WTC11 (cell line): Measurements from ENCODE around the gene ANO10.

Source experiments
- ESRRA ChIP-seq: sonication (generic); formaldehyde crosslinking; IDR thresholded peaks from 2 replicates; pipeline ENCODE4 v1.8.1; 2022; ENCODE audit warnings: mild to moderate bottlenecking, missing genetic modification reagents, borderline replicate concordance
- IRF2 ChIP-seq: sonication (generic); formaldehyde crosslinking; IDR thresholded peaks from 2 replicates; pipeline ENCODE4 v1.8.0; 2022; ENCODE audit warnings: low read depth, missing genetic modification reagents, borderline replicate concordance
- NR2C2 ChIP-seq: sonication (generic); formaldehyde crosslinking; IDR thresholded peaks from 2 replicates; pipeline ENCODE4 v1.8.0; 2022; ENCODE audit warnings: mild to moderate bottlenecking, missing genetic modification reagents
- NR3C1 ChIP-seq: sonication (generic); formaldehyde crosslinking; conservative IDR thresholded peaks from 2 replicates; pipeline ENCODE4 v1.8.1; 2023; ENCODE audit warnings: low read depth, mild to moderate bottlenecking, missing genetic modification reagents
- SMAD3 ChIP-seq: sonication (generic); formaldehyde crosslinking; IDR thresholded peaks from 2 replicates; pipeline ENCODE4 v1.8.0; 2022; ENCODE audit warnings: missing genetic modification reagents, mild to moderate bottlenecking, borderline replicate concordance
- TF ChIP-seq, protein P1 (sequence below): fragments of 250-450 bp; sonication (Bioruptor Pico); IDR thresholded peaks from 2 replicates; pipeline ENCODE4 v2.1.2; 2022; ENCODE audit warnings: mild to moderate bottlenecking, moderate library complexity
- TF ChIP-seq, protein P2 (sequence below): fragments of 200-600 bp; IDR thresholded peaks from 2 replicates; pipeline ENCODE4 v1.8.0; 2022; ENCODE audit warnings: antibody characterized with exemption
- TF ChIP-seq, protein P3 (sequence below): sonication (generic); formaldehyde crosslinking; IDR thresholded peaks from 2 replicates; pipeline ENCODE4 v1.8.1; 2023; ENCODE audit warnings: mild to moderate bottlenecking, missing genetic modification reagents

DNA sequence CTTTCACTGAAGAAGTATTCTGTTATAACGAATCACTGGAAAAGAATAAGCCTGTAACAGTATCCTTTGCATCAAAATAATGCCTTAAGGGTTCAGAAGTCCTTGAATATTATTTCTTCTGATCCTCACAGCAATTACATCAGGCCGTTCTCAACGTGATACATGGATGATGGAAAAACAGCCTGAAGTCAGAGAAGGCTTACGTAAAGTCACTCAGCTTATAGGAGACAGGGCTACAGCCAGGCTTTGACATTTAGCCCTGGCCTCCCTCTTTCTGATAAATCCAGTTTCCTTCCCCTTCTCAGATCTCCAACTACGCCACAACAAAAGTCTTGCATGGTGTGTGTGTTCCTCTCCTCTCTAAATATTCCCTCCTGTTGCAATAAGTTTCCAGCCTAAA, 131.9 kb downstream of the ANO10 start:
- TF ChIP-seq, protein P1, sequence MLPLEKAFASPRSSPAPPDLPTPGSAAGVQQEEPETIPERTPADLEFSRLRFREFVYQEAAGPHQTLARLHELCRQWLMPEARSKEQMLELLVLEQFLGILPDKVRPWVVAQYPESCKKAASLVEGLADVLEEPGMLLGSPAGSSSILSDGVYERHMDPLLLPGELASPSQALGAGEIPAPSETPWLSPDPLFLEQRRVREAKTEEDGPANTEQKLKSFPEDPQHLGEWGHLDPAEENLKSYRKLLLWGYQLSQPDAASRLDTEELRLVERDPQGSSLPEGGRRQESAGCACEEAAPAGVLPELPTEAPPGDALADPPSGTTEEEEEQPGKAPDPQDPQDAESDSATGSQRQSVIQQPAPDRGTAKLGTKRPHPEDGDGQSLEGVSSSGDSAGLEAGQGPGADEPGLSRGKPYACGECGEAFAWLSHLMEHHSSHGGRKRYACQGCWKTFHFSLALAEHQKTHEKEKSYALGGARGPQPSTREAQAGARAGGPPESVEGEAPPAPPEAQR (CRISPR knock-in tag), result no peak
- TF ChIP-seq NR2C2 (no peak), ESRRA (no peak), IRF2 (CRISPR knock-in tag) (no peak), SMAD3 (CRISPR knock-in tag) (no peak), NR3C1 (CRISPR knock-in tag) (no peak)
- TF ChIP-seq, protein P2, sequence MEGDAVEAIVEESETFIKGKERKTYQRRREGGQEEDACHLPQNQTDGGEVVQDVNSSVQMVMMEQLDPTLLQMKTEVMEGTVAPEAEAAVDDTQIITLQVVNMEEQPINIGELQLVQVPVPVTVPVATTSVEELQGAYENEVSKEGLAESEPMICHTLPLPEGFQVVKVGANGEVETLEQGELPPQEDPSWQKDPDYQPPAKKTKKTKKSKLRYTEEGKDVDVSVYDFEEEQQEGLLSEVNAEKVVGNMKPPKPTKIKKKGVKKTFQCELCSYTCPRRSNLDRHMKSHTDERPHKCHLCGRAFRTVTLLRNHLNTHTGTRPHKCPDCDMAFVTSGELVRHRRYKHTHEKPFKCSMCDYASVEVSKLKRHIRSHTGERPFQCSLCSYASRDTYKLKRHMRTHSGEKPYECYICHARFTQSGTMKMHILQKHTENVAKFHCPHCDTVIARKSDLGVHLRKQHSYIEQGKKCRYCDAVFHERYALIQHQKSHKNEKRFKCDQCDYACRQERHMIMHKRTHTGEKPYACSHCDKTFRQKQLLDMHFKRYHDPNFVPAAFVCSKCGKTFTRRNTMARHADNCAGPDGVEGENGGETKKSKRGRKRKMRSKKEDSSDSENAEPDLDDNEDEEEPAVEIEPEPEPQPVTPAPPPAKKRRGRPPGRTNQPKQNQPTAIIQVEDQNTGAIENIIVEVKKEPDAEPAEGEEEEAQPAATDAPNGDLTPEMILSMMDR, result no peak
- TF ChIP-seq, protein P3, sequence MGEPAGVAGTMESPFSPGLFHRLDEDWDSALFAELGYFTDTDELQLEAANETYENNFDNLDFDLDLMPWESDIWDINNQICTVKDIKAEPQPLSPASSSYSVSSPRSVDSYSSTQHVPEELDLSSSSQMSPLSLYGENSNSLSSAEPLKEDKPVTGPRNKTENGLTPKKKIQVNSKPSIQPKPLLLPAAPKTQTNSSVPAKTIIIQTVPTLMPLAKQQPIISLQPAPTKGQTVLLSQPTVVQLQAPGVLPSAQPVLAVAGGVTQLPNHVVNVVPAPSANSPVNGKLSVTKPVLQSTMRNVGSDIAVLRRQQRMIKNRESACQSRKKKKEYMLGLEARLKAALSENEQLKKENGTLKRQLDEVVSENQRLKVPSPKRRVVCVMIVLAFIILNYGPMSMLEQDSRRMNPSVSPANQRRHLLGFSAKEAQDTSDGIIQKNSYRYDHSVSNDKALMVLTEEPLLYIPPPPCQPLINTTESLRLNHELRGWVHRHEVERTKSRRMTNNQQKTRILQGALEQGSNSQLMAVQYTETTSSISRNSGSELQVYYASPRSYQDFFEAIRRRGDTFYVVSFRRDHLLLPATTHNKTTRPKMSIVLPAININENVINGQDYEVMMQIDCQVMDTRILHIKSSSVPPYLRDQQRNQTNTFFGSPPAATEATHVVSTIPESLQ, result no peak
